Neural progenitor cell (in vitro differentiated cells): Measurements from ENCODE around the gene TTC27.

Source experiments
- CTCF ChIP-seq: fragments of 200-600 bp; sonication (generic); IDR thresholded peaks from 2 replicates; pipeline ENCODE4 v1.5.1; 2017; ENCODE audit warnings: antibody characterized with exemption, mild to moderate bottlenecking
- EZH2 ChIP-seq: fragments of 200-600 bp; sonication (generic); IDR thresholded peaks from 2 replicates; pipeline ENCODE4 v1.6.1; 2017; ENCODE audit warnings: antibody characterized with exemption, mild to moderate bottlenecking, moderate library complexity
- EZH2phosphoT487 ChIP-seq: fragments of 200-600 bp; sonication (generic); IDR thresholded peaks from 2 replicates; pipeline ENCODE4 v1.6.1; 2017; ENCODE audit warnings: antibody characterized with exemption

GRCh38 chr2:32611366-32611765 lies 16.5 kb upstream of the TTC27 start:
- TF ChIP-seq CTCF (no peak), EZH2 (no peak), EZH2phosphoT487 (no peak)
